Measurements from ENCODE around the gene OSBPL2. TPM values are rescaled to one million over a fixed set of nuclear protein-coding genes. Genes with fewer than 3 reads are reported as not detected.

The OSBPL2 gene
- total RNA-seq, 1 experiment from 2014 or later = 41.4 TPM

- Histone ChIP-seq H3K27ac (ENCODE audit: low read length) (no peak overlapping the region), H3K27me3 (ENCODE audit: control insufficient read depth, insufficient read depth, low read length) (no peaks in the 10 kb centered on the region), H3K4me1 (ENCODE audit: control insufficient read depth, insufficient read depth, low read length) (no peaks in the 10 kb centered on the region), H3K4me3 (ENCODE audit: low read depth in 2 of 2, low read length in 2 of 2) (no peak overlapping the region), H3K36me3 (ENCODE audit: control insufficient read depth, insufficient read depth, low read length) (no peaks in the 10 kb centered on the region), H3K9me3 (ENCODE audit: control insufficient read depth, insufficient read depth, low read depth, low read length) (no peaks in the 10 kb centered on the region)
- in situ Hi-C loops (cut with HindIII; ENCODE audit: low pct_unique_long_range_greater_than_20kb, low sequenced_read_pairs) = no loop called here
- no peak for DNase-seq (ENCODE audit: low read depth, low spot score)
- ChIA-PET POLR2A (interaction anchor here (0.7 kb wide), 1 partner anchor 56 kb away, joined by 3 read pairs; no protein-coding TSS in a partner anchor), CTCF (no interaction called here)
- BruUV-seq (replicated peaks) = no TSS peak
- ATAC-seq = 0 out of 2 replicates have a peak, but pooled peaks have one; percentile 44
- no peak for TF ChIP-seq TCF7L2 (IDR thresholded peaks at IDR 0.05; ENCODE audit: low read depth, low read length)
- TF ChIP-seq SIN3A (IDR thresholded peaks at IDR 0.05; ENCODE audit: borderline replicate concordance, insufficient read depth, low read depth, low read length) = no peak
- TF ChIP-seq POLR2AphosphoS5 (IDR thresholded peaks at IDR 0.05; ENCODE audit: low read depth, low read length) = no peak
- TF ChIP-seq CTCF (IDR thresholded peaks at IDR 0.05) = no peak
- TF ChIP-seq, protein P1, sequence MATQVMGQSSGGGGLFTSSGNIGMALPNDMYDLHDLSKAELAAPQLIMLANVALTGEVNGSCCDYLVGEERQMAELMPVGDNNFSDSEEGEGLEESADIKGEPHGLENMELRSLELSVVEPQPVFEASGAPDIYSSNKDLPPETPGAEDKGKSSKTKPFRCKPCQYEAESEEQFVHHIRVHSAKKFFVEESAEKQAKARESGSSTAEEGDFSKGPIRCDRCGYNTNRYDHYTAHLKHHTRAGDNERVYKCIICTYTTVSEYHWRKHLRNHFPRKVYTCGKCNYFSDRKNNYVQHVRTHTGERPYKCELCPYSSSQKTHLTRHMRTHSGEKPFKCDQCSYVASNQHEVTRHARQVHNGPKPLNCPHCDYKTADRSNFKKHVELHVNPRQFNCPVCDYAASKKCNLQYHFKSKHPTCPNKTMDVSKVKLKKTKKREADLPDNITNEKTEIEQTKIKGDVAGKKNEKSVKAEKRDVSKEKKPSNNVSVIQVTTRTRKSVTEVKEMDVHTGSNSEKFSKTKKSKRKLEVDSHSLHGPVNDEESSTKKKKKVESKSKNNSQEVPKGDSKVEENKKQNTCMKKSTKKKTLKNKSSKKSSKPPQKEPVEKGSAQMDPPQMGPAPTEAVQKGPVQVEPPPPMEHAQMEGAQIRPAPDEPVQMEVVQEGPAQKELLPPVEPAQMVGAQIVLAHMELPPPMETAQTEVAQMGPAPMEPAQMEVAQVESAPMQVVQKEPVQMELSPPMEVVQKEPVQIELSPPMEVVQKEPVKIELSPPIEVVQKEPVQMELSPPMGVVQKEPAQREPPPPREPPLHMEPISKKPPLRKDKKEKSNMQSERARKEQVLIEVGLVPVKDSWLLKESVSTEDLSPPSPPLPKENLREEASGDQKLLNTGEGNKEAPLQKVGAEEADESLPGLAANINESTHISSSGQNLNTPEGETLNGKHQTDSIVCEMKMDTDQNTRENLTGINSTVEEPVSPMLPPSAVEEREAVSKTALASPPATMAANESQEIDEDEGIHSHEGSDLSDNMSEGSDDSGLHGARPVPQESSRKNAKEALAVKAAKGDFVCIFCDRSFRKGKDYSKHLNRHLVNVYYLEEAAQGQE (IDR thresholded peaks at IDR 0.05; ENCODE audit: insufficient read depth in 1 of 2, low read depth in 2 of 2, low read length in 1 of 2) = no peak
- intact Hi-C loops (cut with micrococcal nuclease; ENCODE audit: unreplicated experiment) = no loop called here
Measured at GRCh38 chr20:62274332-62274950, 36.1 kb downstream of the OSBPL2 start.

DNA sequence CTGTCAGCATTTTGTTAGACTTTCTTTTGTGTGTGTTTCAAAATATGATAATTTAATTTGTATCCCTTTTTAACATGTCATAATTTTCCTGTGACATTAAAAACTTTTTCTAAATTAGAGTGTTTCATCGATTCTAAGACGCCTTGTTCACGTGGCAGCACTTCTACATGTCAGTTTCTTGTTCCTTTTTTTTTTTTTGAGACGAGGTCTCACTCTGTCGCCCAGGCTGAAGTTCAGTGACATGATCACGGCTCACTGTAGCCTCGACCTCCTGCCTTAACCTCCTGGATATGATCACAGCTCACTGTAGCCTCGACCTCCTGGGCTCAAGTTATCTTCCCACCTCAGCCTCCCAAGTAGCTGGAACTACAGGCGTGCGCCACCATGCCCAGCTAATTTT lies 36.9 kb downstream of the OSBPL2 start:
- no peak for TF ChIP-seq CTCF (IDR thresholded peaks at IDR 0.05)
- TF ChIP-seq, protein P1 (IDR thresholded peaks at IDR 0.05; ENCODE audit: insufficient read depth in 1 of 2, low read depth in 2 of 2, low read length in 1 of 2) = no peak
- no peak for TF ChIP-seq POLR2AphosphoS5 (IDR thresholded peaks at IDR 0.05; ENCODE audit: low read depth, low read length)
- TF ChIP-seq TCF7L2 (IDR thresholded peaks at IDR 0.05; ENCODE audit: low read depth, low read length) = no peak
- H3K9me3 ChIP-seq (ENCODE audit: control insufficient read depth, insufficient read depth, low read depth, low read length) = no peaks in the 10 kb centered on the region
- ATAC-seq (no peak), DNase-seq (ENCODE audit: low read depth, low spot score) (no peak)
- ChIA-PET POLR2A (no interaction called here), CTCF (no interaction called here)
- H3K36me3 ChIP-seq (ENCODE audit: control insufficient read depth, insufficient read depth, low read length) = no peaks in the 10 kb centered on the region
- intact Hi-C loops (cut with micrococcal nuclease; ENCODE audit: unreplicated experiment) (no loop called here), in situ Hi-C loops (cut with HindIII; ENCODE audit: low pct_unique_long_range_greater_than_20kb, low sequenced_read_pairs) (no loop called here)
- H3K4me1 ChIP-seq (ENCODE audit: control insufficient read depth, insufficient read depth, low read length) = no peaks in the 10 kb centered on the region
- H3K27me3 ChIP-seq (ENCODE audit: control insufficient read depth, insufficient read depth, low read length) = no peaks in the 10 kb centered on the region
- H3K27ac ChIP-seq (ENCODE audit: low read length) = no peak overlapping the region
- BruUV-seq (replicated peaks) = no TSS peak
- H3K4me3 ChIP-seq (ENCODE audit: low read depth in 2 of 2, low read length in 2 of 2) = no peak overlapping the region
